Trophoblast cell (in vitro differentiated cells and primary cell): ENCODE measurements around the gene ZNF366.

ENCODE experiments used
- DNase-seq, 2 donors: peaks; one replicate each; pipeline ENCODE4 v3.0.0-alpha.2; 2016
- H2AFZ ChIP-seq: 2 replicates; pipeline ENCODE4 v1.6.1; 2013; ENCODE audit warnings: low read length, moderate library complexity, mild to moderate bottlenecking; ENCODE audit not compliant: insufficient read depth, poor library complexity
- H2AK5ac ChIP-seq: 2 replicates; pipeline ENCODE4 v1.6.1; 2013; ENCODE audit warnings: mild to moderate bottlenecking, low read length
- H2BK120ac ChIP-seq: 2 replicates; pipeline ENCODE4 v1.6.1; 2013; ENCODE audit warnings: low read length, mild to moderate bottlenecking, moderate library complexity; ENCODE audit not compliant: insufficient read depth, poor library complexity
- H2BK12ac ChIP-seq: 2 replicates; pipeline ENCODE4 v1.6.1; 2013; ENCODE audit warnings: mild to moderate bottlenecking, low read length, moderate library complexity
- H2BK5ac ChIP-seq: 2 replicates; pipeline ENCODE4 v1.6.1; 2013; ENCODE audit warnings: low read length, low read depth, moderate library complexity, mild to moderate bottlenecking; ENCODE audit not compliant: poor library complexity
- H3K14ac ChIP-seq: 2 replicates; pipeline ENCODE4 v1.6.1; 2013; ENCODE audit warnings: mild to moderate bottlenecking, low read length
- H3K18ac ChIP-seq: 2 replicates; pipeline ENCODE4 v1.6.1; 2013; ENCODE audit warnings: mild to moderate bottlenecking, low read length
- H3K23ac ChIP-seq: 2 replicates; pipeline ENCODE4 v1.6.1; 2013; ENCODE audit warnings: low read length
- H3K27ac ChIP-seq: 2 replicates; pipeline ENCODE4 v1.5.1; 2013; ENCODE audit warnings: low read depth, mild to moderate bottlenecking, inconsistent platforms, low read length, moderate library complexity
- H3K27me3 ChIP-seq: 2 replicates; pipeline ENCODE4 v1.6.1; 2013; ENCODE audit warnings: inconsistent platforms, mild to moderate bottlenecking, low read length, moderate library complexity; ENCODE audit not compliant: insufficient read depth
- H3K36me3 ChIP-seq, 2 experiments: 1 replicate in 1 of 2; 2 replicates in 1 of 2; pipeline ENCODE4 v1.6.1; 2013; ENCODE audit warnings: low read length in 2 of 2, mild to moderate bottlenecking in 2 of 2, moderate library complexity in 1 of 2; ENCODE audit not compliant: insufficient read depth in 2 of 2, control insufficient read depth in 1 of 2
- H3K4ac ChIP-seq: 2 replicates; pipeline ENCODE4 v1.6.1; 2013; ENCODE audit warnings: low read depth, mild to moderate bottlenecking, low read length, moderate library complexity
- H3K4me1 ChIP-seq, 2 experiments: 1 replicate in 1 of 2; 2 replicates in 1 of 2; pipeline ENCODE4 v1.6.1; 2013; ENCODE audit warnings: low read length in 2 of 2, mild to moderate bottlenecking in 2 of 2, moderate library complexity in 1 of 2; ENCODE audit not compliant: insufficient read depth in 2 of 2, control insufficient read depth in 1 of 2
- H3K4me2 ChIP-seq: 2 replicates; pipeline ENCODE4 v1.6.1; 2013; ENCODE audit warnings: inconsistent platforms, mild to moderate bottlenecking, low read length, moderate library complexity
- H3K4me3 ChIP-seq: 2 replicates; pipeline ENCODE4 v1.5.1; 2013; ENCODE audit warnings: mild to moderate bottlenecking, low read depth, low read length, inconsistent platforms
- H3K79me1 ChIP-seq: one replicate; pipeline ENCODE4 v1.6.1; 2013; ENCODE audit warnings: low read length
- H3K79me2 ChIP-seq: 2 replicates; pipeline ENCODE4 v1.6.1; 2013; ENCODE audit warnings: low read length, mild to moderate bottlenecking; ENCODE audit not compliant: control insufficient read depth, insufficient read depth, poor library complexity
- H3K9ac ChIP-seq: 2 replicates; pipeline ENCODE4 v1.6.1; 2013; ENCODE audit warnings: mild to moderate bottlenecking, low read length
- H3K9me3 ChIP-seq: 2 replicates; pipeline ENCODE4 v1.6.1; 2013; ENCODE audit warnings: low read depth, mild to moderate bottlenecking, control low read depth, inconsistent platforms, low read length; ENCODE audit not compliant: insufficient read depth
- H4K12ac ChIP-seq: 2 replicates; pipeline ENCODE4 v1.6.1; 2013; ENCODE audit warnings: low read depth, mild to moderate bottlenecking, low read length, moderate library complexity
- H4K8ac ChIP-seq: 2 replicates; pipeline ENCODE4 v1.6.1; 2013; ENCODE audit warnings: low read depth, mild to moderate bottlenecking, low read length, moderate library complexity
- H4K91ac ChIP-seq: one replicate; pipeline ENCODE4 v1.6.1; 2013; ENCODE audit warnings: low read depth, mild to moderate bottlenecking, low read length, moderate library complexity
- WGBS: extraction: QIAGEN DNeasy Blood & Tissue Kit; methylation state at CpG from one replicate; pipeline ENCODE4 v1.1.7; 2013; ENCODE audit warnings: missing lambda C conversion rate; ENCODE audit not compliant: insufficient read length, insufficient coverage; ENCODE audit errors: extremely low coverage; 5-methylcytosine and 5-hydroxymethylcytosine counted together

ZNF366 gene

DNA sequence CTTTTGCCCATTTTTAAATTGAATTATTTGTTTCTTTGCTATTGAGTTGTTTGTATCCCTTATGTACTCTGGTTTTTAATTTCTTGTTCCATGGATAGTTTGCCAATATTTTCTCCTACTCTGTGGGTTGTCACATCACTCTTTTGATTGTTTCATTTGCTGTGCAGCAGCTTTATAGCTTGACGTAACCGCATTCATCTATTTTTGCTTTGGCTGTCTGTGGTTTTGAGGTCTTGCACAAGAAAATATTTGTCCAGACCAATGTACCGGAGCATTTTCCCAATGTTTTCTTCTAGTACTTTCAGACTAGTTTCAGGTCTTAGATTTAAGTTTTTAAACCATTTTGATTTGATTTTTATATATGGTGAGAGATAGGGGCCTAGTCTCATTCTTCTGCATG, 36.2 kb upstream of the ZNF366 start:
- Histone ChIP-seq H3K4ac (no peak overlapping the region), H3K4me2 (no peak overlapping the region), H3K4me3 (no peak overlapping the region), H3K27me3 (no peaks in the 10 kb centered on the region), H2BK5ac (no peak overlapping the region), H4K12ac (no peak overlapping the region), H2AFZ (no peak overlapping the region), H3K79me2 (no peaks in the 10 kb centered on the region), H4K91ac (no peak overlapping the region), H3K4me1 (peaks cover 0 to 3% of the 10 kb centered on the region in 2 experiments), H2BK12ac (no peak overlapping the region), H3K9me3 (no peaks in the 10 kb centered on the region), H3K36me3 (no peaks in the 10 kb centered on the region), H3K9ac (no peak overlapping the region), H3K79me1 (peaks cover 2% of the 10 kb centered on the region), H4K8ac (no peak overlapping the region), H2AK5ac (no peak overlapping the region), H3K18ac (no peak overlapping the region), H3K27ac (no peak overlapping the region), H3K14ac (no peak overlapping the region), H3K23ac (no peak overlapping the region), H2BK120ac (no peak overlapping the region)
- WGBS: no CpG with 5 or more reads among the region's 3 CpGs
- no peak for DNase-seq

DNA sequence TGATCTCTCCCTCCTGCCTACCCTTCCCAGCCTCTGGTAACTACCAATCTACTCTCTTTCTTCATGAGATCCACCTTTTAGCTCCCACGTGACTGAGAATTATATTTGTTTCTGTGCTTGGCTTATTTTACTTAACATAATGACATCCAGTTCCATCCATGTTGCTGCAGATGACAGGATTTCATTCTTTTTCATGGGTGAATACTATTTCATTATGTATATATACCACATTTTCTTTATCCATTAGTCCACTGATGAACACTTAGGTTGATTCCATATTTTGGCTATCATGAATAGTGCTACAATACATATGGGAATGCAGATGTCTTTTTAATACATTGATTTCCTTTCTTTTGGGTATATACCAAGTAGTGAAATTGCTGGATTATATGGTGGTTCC, 35.5 kb upstream of the ZNF366 start:
- Histone ChIP-seq H3K18ac (no peak overlapping the region), H3K4ac (no peak overlapping the region), H3K14ac (no peak overlapping the region), H4K8ac (no peak overlapping the region), H3K9me3 (no peaks in the 10 kb centered on the region), H3K4me3 (no peak overlapping the region), H3K4me2 (no peak overlapping the region), H4K12ac (no peak overlapping the region), H4K91ac (no peak overlapping the region), H2BK5ac (no peak overlapping the region), H2BK120ac (no peak overlapping the region), H2BK12ac (no peak overlapping the region), H3K79me2 (no peaks in the 10 kb centered on the region), H3K4me1 (peaks cover 0 to 3% of the 10 kb centered on the region in 2 experiments), H3K23ac (no peak overlapping the region), H2AFZ (no peak overlapping the region), H3K9ac (no peak overlapping the region), H3K36me3 (no peaks in the 10 kb centered on the region), H3K79me1 (peaks cover 2% of the 10 kb centered on the region), H2AK5ac (no peak overlapping the region), H3K27ac (no peak overlapping the region), H3K27me3 (no peaks in the 10 kb centered on the region)
- WGBS: no CpG with 5 or more reads among the region's 1 CpG
- no peak for DNase-seq

DNA sequence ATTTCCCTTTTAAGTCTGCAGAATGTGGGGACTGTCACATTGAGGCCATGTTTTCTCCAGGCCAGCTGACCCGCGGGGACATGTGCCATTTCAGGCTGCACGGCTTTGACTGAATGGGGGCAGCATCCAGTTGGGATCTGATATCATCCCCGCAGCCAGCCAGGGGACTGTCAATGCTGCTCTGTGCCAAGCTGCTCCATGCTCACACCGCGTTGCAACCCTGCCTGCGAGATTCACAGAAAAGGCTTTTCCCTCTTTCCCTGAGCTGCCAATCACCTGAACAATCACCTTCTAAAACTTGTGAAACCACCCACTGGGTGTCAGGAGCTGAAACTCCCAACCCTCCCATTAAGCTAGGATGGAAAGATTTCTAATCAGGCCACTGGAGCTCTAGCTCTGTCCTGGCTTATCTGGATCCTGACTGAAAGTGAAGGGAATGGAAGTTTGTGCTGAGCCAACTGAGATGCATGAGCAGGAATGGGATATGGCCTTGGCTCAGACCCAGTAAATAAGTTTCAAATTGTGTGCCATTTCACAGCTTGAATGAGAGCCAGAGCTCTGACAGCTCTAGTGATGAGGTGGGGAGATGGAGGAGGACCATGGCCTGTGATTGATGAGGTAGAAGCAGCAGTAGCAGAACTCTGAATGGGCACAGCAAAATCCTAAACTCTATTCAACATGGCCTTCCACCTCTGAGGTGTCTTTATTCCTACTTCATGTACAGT, 34.5 kb upstream of the ZNF366 start:
- Histone ChIP-seq H3K4me3 (no peak overlapping the region), H3K36me3 (no peaks in the 10 kb centered on the region), H3K9ac (no peak overlapping the region), H3K79me1 (peaks cover 2% of the 10 kb centered on the region), H2BK12ac (no peak overlapping the region), H2AK5ac (no peak overlapping the region), H3K27ac (no peak overlapping the region), H3K23ac (no peak overlapping the region), H3K4me2 (no peak overlapping the region), H3K9me3 (no peaks in the 10 kb centered on the region), H3K4me1 (peaks cover 0 to 3% of the 10 kb centered on the region in 2 experiments), H4K91ac (no peak overlapping the region), H4K8ac (no peak overlapping the region), H3K27me3 (no peaks in the 10 kb centered on the region), H4K12ac (no peak overlapping the region), H3K4ac (no peak overlapping the region), H3K18ac (no peak overlapping the region), H2AFZ (no peak overlapping the region), H3K79me2 (no peaks in the 10 kb centered on the region), H2BK5ac (no peak overlapping the region), H3K14ac (no peak overlapping the region), H2BK120ac (no peak overlapping the region)
- WGBS: no CpG with 5 or more reads among the region's 7 CpGs
- DNase-seq: no peak

DNA sequence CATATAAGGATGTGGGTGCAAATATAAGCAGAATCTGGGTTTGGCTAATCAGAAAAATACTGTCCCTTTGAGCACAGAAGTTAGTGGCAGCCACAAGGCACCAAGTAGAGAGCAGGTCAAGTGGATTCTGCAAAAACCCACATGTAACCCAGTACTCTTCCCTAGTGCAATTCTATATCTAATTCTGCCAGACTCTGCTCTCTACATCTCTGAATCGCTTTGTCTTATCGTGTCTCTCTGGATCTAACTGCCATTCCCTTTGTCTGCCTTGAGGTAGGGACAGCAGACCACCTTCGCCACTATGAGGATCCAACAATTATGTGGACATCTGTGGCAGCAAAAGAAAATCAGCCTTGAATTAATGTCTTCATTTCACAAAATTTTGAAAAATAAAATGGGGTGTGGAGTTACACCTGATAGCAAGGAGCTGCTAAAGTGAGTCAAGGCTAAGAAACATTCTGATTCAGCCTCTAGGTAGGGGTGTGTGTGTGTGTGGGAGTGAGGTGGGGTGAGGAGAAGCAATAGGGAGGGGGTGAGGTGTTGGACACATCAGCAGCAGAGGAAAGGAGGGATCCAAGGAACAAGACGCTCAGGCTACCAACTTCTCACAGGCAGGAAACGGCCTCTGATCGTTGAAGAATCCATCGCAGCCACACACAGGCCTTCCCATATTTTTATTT, 33.7 kb upstream of the ZNF366 start:
- H3K27ac ChIP-seq: no peak overlapping the region
- H3K18ac ChIP-seq: no peak overlapping the region
- no peak overlapping the region for H3K23ac ChIP-seq
- no peak overlapping the region for H2BK120ac ChIP-seq
- no peak overlapping the region for H3K4me2 ChIP-seq
- no peak overlapping the region for H2BK5ac ChIP-seq
- no peak overlapping the region for H4K91ac ChIP-seq
- whole genome bisulfite sequencing: no CpG with 5 or more reads among the region's 7 CpGs
- H3K9me3 ChIP-seq: no peaks in the 10 kb centered on the region
- H3K27me3 ChIP-seq: no peaks in the 10 kb centered on the region
- peaks cover 2% of the 10 kb centered on the region for H3K79me1 ChIP-seq
- H2AFZ ChIP-seq: no peak overlapping the region
- H3K14ac ChIP-seq: no peak overlapping the region
- peaks cover 0 to 3% of the 10 kb centered on the region in 2 experiments for H3K4me1 ChIP-seq
- no peaks in the 10 kb centered on the region for H3K79me2 ChIP-seq
- no peak overlapping the region for H4K12ac ChIP-seq
- no peak for DNase-seq
- H2BK12ac ChIP-seq: no peak overlapping the region
- H4K8ac ChIP-seq: no peak overlapping the region
- no peak overlapping the region for H3K4ac ChIP-seq
- H2AK5ac ChIP-seq: no peak overlapping the region
- H3K4me3 ChIP-seq: no peak overlapping the region
- H3K36me3 ChIP-seq: no peaks in the 10 kb centered on the region
- no peak overlapping the region for H3K9ac ChIP-seq
